ENCODE data around the gene CBY1. TPM values are rescaled to one million over a fixed set of nuclear protein-coding genes. Genes with fewer than 3 reads are reported as not detected.

The CBY1 gene
- total and polyA plus RNA-seq, 10 of the 15 experiments (the other 5 are each of a cell fraction or from before 2014, with no cell fraction given), result 7.3 to 18.6 (median 11.9) TPM

DNA sequence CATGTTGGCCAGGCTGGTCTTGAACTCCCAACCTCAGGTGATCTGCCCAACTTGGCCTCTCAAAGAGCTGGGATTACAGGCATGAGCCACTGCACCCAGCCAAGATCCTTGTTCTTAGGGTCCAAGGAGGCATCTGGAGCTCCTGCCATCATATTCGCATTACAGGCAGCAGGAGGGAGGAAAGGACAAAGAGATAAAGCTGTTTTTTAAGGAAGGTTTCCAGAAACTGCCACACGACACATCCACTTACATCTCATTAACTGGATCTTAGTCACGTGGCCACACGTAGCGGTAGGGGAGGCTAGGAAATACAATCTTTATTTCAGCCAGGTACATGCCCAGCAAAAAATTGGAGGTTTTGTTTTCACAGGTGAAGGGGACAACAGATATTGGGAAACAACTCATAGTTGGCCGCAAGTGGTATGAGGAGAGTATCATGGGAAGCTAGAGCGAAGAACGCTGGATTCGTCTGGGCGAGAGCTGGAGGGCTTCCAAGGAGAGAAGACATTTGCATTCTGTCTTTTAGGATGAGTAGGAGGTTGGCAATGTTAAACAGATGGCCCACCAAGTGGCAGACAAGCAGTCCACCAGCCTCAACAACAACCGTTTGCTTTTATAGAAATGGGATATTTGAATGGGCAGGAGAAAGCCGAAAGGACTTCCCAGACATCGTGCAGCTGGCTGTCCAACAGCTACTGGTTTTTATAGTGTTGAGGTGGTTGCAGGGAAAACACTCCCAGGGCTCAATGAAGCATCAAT lies 47.3 kb upstream of the CBY1 start:
- ChIA-PET CTCF (interaction anchor here (0.6 to 0.7 kb wide), 2 partner anchors 13 to 311 kb away, joined by 3 read pairs; no protein-coding TSS in a partner anchor), POLR2A (interaction anchor here (0.5 to 0.6 kb wide), 2 partner anchors 432 to 607 kb away, joined by 4 to 5 read pairs; no protein-coding TSS in a partner anchor), RAD21 (ENCODE audit: unreplicated experiment) (interaction anchor here (0.8 to 1.0 kb wide), 2 partner anchors 12 to 82 kb away, joined by 3 to 4 read pairs; no protein-coding TSS in a partner anchor), SMC1A (ENCODE audit: uncharacterized antibody, unreplicated experiment) (interaction anchor here (0.5 kb wide), 1 partner anchor 16 kb away, joined by 3 read pairs; no protein-coding TSS in a partner anchor)
- no peak for FAIRE-seq
- no peaks in the 10 kb centered on the region for H3K4me1 ChIP-seq (ENCODE audit: control insufficient read depth, insufficient read depth, low read length)
- no peak for DNase-seq (ENCODE audit: low read depth, low spot score)
- no peaks in the 10 kb centered on the region for H3K27me3 ChIP-seq (replicated peaks in 1 of 2; ENCODE audit: control insufficient read depth in 2 of 2, insufficient read depth in 2 of 2, low read length in 1 of 2)
- ATAC-seq, result no peak
- BruUV-seq (replicated peaks), result no TSS peak
- no peaks in the 10 kb centered on the region for H3K9me3 ChIP-seq (replicated peaks; ENCODE audit: control insufficient read depth, insufficient read depth, low read length)
- WGBS (ENCODE audit: insufficient coverage, insufficient replicate concordance, low lambda C conversion rate, missing lambda C conversion rate), result 70% methylated on average over 13 of the region's 13 CpGs
- no peaks in the 10 kb centered on the region for H3K79me2 ChIP-seq (ENCODE audit: control insufficient read depth, insufficient read depth, low read length)
- H3K27ac ChIP-seq (ENCODE audit: control insufficient read depth, insufficient read depth), result no peak overlapping the region
- no peaks in the 10 kb centered on the region for H3K36me3 ChIP-seq (ENCODE audit: control insufficient read depth in 2 of 2, insufficient read depth in 2 of 2, low read length in 1 of 2)
- no peak overlapping the region for H3K9ac ChIP-seq (ENCODE audit: control insufficient read depth, insufficient read depth, low read length)
- H2AFZ ChIP-seq (ENCODE audit: control insufficient read depth, low read depth, low read length), result no peak overlapping the region
- TF ChIP-seq WRNIP1 (IDR thresholded peaks at IDR 0.05; ENCODE audit: borderline replicate concordance, low read depth, low read length) (no peak), RAD21 (IDR thresholded peaks at IDR 0.05; ENCODE audit: insufficient read depth, low read depth, low read length) (no peak), ZZZ3 (IDR thresholded peaks at IDR 0.05; ENCODE audit: control insufficient read depth, insufficient read length, low read depth) (no peak), FOS (IDR thresholded peaks at IDR 0.05; ENCODE audit: borderline replicate concordance, extremely low read depth, insufficient read length) (no peak), STAT3 (IDR thresholded peaks at IDR 0.05; ENCODE audit: low read depth, low read length) (no peak), ZNF24 (IDR thresholded peaks at IDR 0.05) (no peak), EP300 (IDR thresholded peaks at IDR 0.05; ENCODE audit: borderline replicate concordance in 1 of 2, control insufficient read depth in 1 of 2, low read depth in 2 of 2, low read length in 2 of 2) (no peak), CREB1 (IDR thresholded peaks at IDR 0.05; ENCODE audit: low read depth) (no peak), MEF2A (IDR thresholded peaks at IDR 0.05; ENCODE audit: insufficient read depth, low read depth, low read length) (no peak), KDM1A (IDR thresholded peaks at IDR 0.05; ENCODE audit: borderline replicate concordance) (no peak), ASH2L (IDR thresholded peaks at IDR 0.05; ENCODE audit: borderline replicate concordance, low read depth) (no peak), RCOR1 (conservative IDR thresholded peaks at IDR 0.05; ENCODE audit: low read depth, low read length) (no peak), LARP7 (IDR thresholded peaks at IDR 0.05) (no peak), MTA3 (IDR thresholded peaks at IDR 0.05; ENCODE audit: borderline replicate concordance, low read length) (no peak)
- TF ChIP-seq, protein P1, sequence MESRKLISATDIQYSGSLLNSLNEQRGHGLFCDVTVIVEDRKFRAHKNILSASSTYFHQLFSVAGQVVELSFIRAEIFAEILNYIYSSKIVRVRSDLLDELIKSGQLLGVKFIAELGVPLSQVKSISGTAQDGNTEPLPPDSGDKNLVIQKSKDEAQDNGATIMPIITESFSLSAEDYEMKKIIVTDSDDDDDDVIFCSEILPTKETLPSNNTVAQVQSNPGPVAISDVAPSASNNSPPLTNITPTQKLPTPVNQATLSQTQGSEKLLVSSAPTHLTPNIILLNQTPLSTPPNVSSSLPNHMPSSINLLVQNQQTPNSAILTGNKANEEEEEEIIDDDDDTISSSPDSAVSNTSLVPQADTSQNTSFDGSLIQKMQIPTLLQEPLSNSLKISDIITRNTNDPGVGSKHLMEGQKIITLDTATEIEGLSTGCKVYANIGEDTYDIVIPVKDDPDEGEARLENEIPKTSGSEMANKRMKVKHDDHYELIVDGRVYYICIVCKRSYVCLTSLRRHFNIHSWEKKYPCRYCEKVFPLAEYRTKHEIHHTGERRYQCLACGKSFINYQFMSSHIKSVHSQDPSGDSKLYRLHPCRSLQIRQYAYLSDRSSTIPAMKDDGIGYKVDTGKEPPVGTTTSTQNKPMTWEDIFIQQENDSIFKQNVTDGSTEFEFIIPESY (IDR thresholded peaks at IDR 0.05), result no peak
- TF ChIP-seq, protein P2, sequence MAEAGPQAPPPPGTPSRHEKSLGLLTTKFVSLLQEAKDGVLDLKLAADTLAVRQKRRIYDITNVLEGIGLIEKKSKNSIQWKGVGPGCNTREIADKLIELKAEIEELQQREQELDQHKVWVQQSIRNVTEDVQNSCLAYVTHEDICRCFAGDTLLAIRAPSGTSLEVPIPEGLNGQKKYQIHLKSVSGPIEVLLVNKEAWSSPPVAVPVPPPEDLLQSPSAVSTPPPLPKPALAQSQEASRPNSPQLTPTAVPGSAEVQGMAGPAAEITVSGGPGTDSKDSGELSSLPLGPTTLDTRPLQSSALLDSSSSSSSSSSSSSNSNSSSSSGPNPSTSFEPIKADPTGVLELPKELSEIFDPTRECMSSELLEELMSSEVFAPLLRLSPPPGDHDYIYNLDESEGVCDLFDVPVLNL (IDR thresholded peaks at IDR 0.05; ENCODE audit: low read depth, low read length), result no peak
- TF ChIP-seq, protein P3, sequence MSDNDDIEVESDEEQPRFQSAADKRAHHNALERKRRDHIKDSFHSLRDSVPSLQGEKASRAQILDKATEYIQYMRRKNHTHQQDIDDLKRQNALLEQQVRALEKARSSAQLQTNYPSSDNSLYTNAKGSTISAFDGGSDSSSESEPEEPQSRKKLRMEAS (IDR thresholded peaks at IDR 0.05; ENCODE audit: low read depth, low read length), result no peak
- no peak overlapping the region for H3K4me2 ChIP-seq (ENCODE audit: control insufficient read depth, insufficient read depth)
- intact Hi-C loops (cut with micrococcal nuclease; ENCODE audit: unreplicated experiment), result no loop called here
- no peak overlapping the region for H3K4me3 ChIP-seq
- no peaks in the 10 kb centered on the region for H4K20me1 ChIP-seq (ENCODE audit: control insufficient read depth, insufficient read depth)
- in situ Hi-C loops (cut with MboI), result no loop called here
